Osteoblast (primary cell): ENCODE data around the gene DDIT4. TPM values are rescaled to one million over a fixed set of nuclear protein-coding genes. Genes with fewer than 3 reads are reported as not detected.

Experiments used
- DNase-seq: peaks from one replicate; pipeline ENCODE4 v3.0.0; 2011; ENCODE audit warnings: low spot score, mixed read lengths; ENCODE audit not compliant: insufficient read length; ENCODE audit errors: missing footprints
- H2AFZ ChIP-seq: 2 replicates; pipeline ENCODE4 v1.6.0; 2011; ENCODE audit warnings: mild to moderate bottlenecking, low read length
- H3K27ac ChIP-seq: 2 replicates; pipeline ENCODE4 v1.5.1; 2011; ENCODE audit warnings: mild to moderate bottlenecking, low read depth, low read length, moderate library complexity
- H3K27me3 ChIP-seq: 2 replicates; pipeline ENCODE4 v1.6.0; 2012; ENCODE audit warnings: mild to moderate bottlenecking, control low read depth, inconsistent platforms, low read length, moderate library complexity; ENCODE audit not compliant: insufficient read depth
- H3K36me3 ChIP-seq: 2 replicates; pipeline ENCODE4 v1.5.1; 2011; ENCODE audit warnings: mild to moderate bottlenecking, low read length, control low read depth, moderate library complexity; ENCODE audit not compliant: insufficient read depth
- H3K4me1 ChIP-seq: 2 replicates; pipeline ENCODE4 v1.5.1; 2011; ENCODE audit warnings: mild to moderate bottlenecking, low read length, control low read depth, moderate library complexity; ENCODE audit not compliant: insufficient read depth
- H3K4me2 ChIP-seq: 2 replicates; pipeline ENCODE4 v1.6.0; 2011; ENCODE audit warnings: mild to moderate bottlenecking, low read length; ENCODE audit not compliant: insufficient read depth
- H3K4me3 ChIP-seq: fragments of 200-600 bp; sonication (generic); 3 replicates; pipeline ENCODE4 v1.5.1; 2012; ENCODE audit warnings: mild to moderate bottlenecking, low read length, inconsistent platforms; ENCODE audit not compliant: insufficient read depth
- H3K79me2 ChIP-seq: 2 replicates; pipeline ENCODE4 v1.6.0; 2012; ENCODE audit warnings: mild to moderate bottlenecking, low read length, control low read depth, inconsistent platforms; ENCODE audit not compliant: insufficient read depth
- H3K9me3 ChIP-seq: 2 replicates; pipeline ENCODE4 v1.5.1; 2011; ENCODE audit warnings: low read depth, low read length, control low read depth
- H4K20me1 ChIP-seq: 2 replicates; pipeline ENCODE4 v1.6.0; 2012; ENCODE audit warnings: mild to moderate bottlenecking, low read length, control low read depth; ENCODE audit not compliant: insufficient read depth
- total RNA-seq: library from RNA; depleted of rRNA; stranded (reverse); fragments of >200 nt; gene quantifications from 2 replicates; pipeline ENCODE4 v1.2.3, GENCODE V29; 2012
- TF ChIP-seq, protein P1 (sequence below): IDR thresholded peaks from 2 replicates; pipeline ENCODE4 v1.5.1; 2011; ENCODE audit warnings: mild to moderate bottlenecking, low read depth, low read length, moderate library complexity; ENCODE audit errors: extremely low read depth

The DDIT4 gene
- total RNA-seq, 1 donor: 522 TPM

DNA sequence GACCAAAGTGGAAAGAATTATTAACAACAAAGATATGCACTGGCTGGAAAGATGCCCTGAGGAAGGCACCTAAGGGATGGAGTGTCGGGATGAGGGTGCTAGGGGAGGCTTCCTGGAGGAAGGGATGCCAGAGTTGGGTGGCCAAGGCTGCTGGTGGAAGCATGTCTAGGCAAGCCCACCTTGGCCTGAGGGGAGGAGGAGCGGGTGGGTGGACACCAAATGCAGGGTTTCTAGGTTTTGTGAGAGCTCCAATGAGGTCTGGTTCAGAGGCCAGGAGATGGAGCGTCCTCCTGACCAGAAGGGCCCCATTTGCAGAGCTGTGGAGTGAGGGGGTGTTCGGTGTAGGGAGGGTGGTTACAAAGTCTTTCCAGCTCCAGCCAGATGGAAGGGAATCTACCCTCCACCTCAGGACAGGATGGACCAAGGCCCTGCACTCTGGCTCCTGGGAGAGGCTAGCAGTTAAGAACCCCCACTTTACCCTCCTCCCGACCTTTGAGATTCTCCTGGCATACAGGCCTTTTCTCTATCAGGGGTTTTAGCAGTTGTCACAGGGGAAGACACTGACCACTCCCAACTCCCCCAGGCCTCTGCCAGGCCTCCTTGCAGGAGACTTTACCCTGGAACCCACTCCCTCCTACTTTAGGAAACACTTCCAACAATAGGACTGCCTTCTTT is 3.0 kb upstream of the DDIT4 start:
- DNase-seq: no peak
- TF ChIP-seq, protein P1, sequence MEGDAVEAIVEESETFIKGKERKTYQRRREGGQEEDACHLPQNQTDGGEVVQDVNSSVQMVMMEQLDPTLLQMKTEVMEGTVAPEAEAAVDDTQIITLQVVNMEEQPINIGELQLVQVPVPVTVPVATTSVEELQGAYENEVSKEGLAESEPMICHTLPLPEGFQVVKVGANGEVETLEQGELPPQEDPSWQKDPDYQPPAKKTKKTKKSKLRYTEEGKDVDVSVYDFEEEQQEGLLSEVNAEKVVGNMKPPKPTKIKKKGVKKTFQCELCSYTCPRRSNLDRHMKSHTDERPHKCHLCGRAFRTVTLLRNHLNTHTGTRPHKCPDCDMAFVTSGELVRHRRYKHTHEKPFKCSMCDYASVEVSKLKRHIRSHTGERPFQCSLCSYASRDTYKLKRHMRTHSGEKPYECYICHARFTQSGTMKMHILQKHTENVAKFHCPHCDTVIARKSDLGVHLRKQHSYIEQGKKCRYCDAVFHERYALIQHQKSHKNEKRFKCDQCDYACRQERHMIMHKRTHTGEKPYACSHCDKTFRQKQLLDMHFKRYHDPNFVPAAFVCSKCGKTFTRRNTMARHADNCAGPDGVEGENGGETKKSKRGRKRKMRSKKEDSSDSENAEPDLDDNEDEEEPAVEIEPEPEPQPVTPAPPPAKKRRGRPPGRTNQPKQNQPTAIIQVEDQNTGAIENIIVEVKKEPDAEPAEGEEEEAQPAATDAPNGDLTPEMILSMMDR: no peak
- no peaks in the 10 kb centered on the region for H3K9me3 ChIP-seq

DNA sequence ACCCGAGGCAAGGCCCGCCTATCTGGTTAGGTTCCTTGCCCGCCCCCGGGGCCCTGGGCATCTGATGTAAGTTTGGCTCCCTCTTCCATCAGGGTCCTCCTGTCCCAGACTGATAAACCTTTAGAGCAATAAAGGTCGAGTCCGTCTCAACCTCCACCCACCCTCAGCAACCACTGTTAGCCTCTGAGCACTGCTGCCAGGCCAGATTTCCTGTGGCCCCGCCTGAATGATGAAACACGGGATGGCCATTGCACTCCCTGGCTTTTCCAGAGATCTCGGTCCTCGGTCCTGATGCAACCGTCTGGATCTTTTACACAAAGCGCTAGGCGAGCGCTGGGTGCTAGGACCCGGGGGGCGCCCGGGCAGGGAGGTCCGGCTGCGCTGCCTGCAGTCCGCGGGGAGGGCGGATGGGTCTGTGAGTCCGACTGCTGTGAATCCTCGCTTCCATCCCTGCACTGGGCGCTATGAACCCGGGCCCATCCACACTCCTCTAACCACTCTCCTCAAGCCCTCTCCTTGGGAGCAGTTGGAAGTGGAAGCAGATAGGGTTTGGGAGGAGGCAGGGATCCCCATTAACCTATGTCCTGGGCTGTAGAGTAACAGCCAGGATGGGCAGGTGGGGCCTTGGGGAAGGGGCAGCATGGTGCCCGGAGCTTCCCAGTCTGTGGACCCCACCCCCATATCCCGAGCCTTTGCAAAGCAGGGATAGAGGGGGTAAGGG is 875 bp upstream of the DDIT4 start:
- peak; percentile 95 for DNase-seq
- peak overlapping the region; percentile 89 for H2AFZ ChIP-seq
- TF ChIP-seq, protein P1: no peak

More for the DNA sequence above, 3.0 kb upstream of the DDIT4 start:
- H4K20me1 ChIP-seq: peaks cover 17% of the 10 kb centered on the region
- H3K27ac ChIP-seq: no peak overlapping the region
- H3K4me1 ChIP-seq: peaks cover 23% of the 10 kb centered on the region
- no peak overlapping the region for H3K4me3 ChIP-seq
- peaks cover 8% of the 10 kb centered on the region for H3K36me3 ChIP-seq
- no peak overlapping the region for H3K4me2 ChIP-seq
- peaks cover 18% of the 10 kb centered on the region for H3K79me2 ChIP-seq
- no peak overlapping the region for H2AFZ ChIP-seq
- no peaks in the 10 kb centered on the region for H3K27me3 ChIP-seq

DNA sequence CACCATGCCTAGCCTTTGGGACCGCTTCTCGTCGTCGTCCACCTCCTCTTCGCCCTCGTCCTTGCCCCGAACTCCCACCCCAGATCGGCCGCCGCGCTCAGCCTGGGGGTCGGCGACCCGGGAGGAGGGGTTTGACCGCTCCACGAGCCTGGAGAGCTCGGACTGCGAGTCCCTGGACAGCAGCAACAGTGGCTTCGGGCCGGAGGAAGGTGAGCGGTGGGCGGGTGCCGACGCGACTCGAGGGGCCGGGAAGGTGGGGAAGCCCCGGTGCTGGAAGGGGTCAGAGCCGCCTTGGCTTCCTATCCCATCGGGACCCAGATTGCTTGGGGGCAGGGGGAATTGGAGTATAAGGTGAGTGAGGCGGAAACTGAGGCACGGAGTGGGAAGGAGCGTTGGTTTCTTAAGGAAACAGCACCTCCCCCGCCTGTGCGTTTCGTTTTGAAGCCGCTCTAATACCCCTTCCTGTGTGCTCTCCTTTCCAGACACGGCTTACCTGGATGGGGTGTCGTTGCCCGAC is 547 bp downstream of the DDIT4 start:
- peak overlapping the region; percentile 52 for H2AFZ ChIP-seq
- peak overlapping the region; percentile 95 for H3K4me2 ChIP-seq
- peak overlapping the region; percentile 92 for H3K4me3 ChIP-seq
- H3K27ac ChIP-seq: peak overlapping the region; percentile 77
- TF ChIP-seq, protein P1: no peak
- peaks cover 17% of the 10 kb centered on the region for H4K20me1 ChIP-seq
- no peak for DNase-seq
- H3K4me1 ChIP-seq: peaks cover 38% of the 10 kb centered on the region
- H3K79me2 ChIP-seq: peaks cover 22% of the 10 kb centered on the region
- no peaks in the 10 kb centered on the region for H3K9me3 ChIP-seq
- H3K27me3 ChIP-seq: no peaks in the 10 kb centered on the region
- peaks cover 8% of the 10 kb centered on the region for H3K36me3 ChIP-seq

More for the DNA sequence above, 875 bp upstream of the DDIT4 start:
- H3K4me2 ChIP-seq: peak overlapping the region; percentile 95
- H3K9me3 ChIP-seq: no peaks in the 10 kb centered on the region
- peaks cover 8% of the 10 kb centered on the region for H3K36me3 ChIP-seq
- H3K4me1 ChIP-seq: peaks cover 38% of the 10 kb centered on the region
- H3K27ac ChIP-seq: peak overlapping the region; percentile 86
- peaks cover 22% of the 10 kb centered on the region for H3K79me2 ChIP-seq
- no peaks in the 10 kb centered on the region for H3K27me3 ChIP-seq
- H4K20me1 ChIP-seq: peaks cover 17% of the 10 kb centered on the region
- peak overlapping the region; percentile 92 for H3K4me3 ChIP-seq
